GM20431 (cell line): Measurements from ENCODE around the gene SLAMF9.

Experiments used
- in situ Hi-C: fragments of 300-500 bp; cut with MseI, MboI; formaldehyde crosslinking; loops from one replicate; pipeline ENCODE4 v1.15.0; 2020; ENCODE audit warnings: low sequenced_read_pairs; ENCODE audit not compliant: unreplicated experiment

Gene SLAMF9

DNA sequence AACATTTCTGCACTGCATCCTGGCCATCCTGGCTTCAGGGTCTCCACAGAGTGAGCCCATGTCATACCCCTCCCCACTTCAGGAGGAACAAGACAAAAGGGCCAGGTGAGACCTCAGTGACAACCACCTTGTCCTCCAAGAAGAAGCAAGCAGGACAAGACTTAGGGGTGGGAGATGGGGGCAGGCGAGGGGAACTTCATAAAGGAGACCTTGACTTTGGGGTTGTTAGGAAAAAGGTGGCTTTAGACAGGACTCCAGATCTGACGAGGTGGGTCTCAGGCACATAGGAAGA is 24.0 kb upstream of the SLAMF9 start:
- in situ Hi-C loops: no loop called here

DNA sequence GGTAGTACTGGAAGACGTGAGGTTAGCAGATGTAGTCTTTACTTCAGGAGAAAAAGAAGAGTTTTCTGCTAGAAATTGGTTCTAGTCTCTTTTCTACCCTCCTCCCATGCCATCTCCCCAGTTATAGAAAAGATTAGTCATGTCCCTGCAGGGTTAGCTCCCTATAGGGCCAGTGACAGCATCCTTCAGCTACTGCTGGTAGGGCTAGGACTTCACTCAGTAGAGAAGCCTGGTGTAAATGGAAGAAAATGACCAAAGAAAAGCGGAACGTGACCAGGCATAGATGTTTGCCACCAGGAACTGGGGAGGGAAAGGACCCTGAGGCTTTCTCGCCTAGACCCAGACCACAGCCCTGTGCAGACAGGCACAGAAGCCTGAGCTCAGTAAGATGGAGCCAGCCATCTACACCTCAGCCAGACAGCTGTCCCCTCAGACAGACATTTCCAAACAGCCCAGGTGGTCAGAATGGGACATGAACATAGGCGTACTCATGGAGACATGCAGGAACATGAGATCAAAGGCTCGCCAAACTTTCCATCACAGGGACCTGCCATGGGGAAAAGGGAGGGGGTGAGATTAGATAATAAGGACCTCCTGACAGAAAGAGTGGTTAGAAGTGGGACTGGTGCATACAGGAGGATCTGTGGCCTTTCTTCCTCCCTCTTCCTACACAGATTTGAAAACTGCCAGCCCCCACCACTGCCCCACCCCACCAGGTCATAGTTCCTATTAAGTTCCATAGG is 23.5 kb upstream of the SLAMF9 start:
- in situ Hi-C loops: no loop called here

DNA sequence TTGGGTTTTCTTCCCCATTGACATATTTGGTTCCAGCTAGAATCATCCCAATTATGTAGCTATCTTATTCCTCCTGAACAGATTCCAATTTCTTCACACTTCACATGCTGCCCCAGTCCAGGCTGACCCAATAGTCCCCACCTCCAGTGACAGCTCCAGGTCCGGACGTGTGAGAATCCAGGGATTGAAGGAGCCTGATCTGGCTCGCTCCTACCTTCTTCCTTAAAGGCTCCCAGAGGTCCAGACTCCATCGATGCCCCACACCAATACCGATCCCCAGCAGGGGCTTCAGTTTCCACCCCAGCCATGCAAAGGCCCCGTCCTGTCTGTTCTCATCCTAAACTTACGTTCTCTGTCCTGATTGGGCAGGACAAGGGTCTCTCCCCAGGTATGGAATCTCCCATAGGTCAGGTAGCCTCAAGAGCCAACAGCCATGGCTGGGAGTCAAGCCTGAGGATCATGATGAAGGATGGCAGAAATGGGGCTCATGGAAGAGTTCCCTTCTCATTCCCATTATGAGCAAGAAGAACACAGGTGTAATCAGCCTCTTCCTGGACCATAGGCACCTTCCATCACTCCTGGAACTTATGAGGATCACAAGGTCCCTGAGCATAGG is 20.4 kb upstream of the SLAMF9 start:
- in situ Hi-C loops: no loop called here

DNA sequence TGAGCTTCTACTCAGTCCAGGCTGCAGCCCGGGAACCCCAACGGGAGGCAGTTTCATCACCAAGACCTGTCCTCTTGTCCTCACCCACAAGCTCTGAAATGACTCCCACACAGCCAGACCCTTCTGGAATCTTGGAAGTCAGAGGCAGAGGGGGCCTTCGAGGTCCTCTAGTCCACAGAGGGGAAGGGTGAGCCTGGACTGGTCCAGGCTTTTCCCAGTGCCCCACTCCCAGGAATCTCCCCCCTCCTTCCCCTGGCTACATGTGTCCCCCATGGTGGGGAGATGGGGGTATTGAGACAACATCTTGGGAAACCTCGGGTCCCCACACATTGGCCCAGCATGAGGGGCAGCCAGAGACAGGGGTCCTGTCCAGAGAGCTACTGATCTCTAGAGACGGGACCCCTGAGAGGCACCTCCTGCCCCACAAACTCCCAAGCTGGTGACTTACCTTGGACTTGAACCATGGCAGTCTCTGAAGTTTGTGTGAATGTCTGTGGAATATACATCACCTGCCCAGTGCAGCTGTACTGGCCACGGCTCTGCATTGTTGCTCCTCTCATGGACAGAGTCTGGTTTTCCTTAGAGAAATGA is 19.4 kb upstream of the SLAMF9 start:
- in situ Hi-C loops: no loop called here

DNA sequence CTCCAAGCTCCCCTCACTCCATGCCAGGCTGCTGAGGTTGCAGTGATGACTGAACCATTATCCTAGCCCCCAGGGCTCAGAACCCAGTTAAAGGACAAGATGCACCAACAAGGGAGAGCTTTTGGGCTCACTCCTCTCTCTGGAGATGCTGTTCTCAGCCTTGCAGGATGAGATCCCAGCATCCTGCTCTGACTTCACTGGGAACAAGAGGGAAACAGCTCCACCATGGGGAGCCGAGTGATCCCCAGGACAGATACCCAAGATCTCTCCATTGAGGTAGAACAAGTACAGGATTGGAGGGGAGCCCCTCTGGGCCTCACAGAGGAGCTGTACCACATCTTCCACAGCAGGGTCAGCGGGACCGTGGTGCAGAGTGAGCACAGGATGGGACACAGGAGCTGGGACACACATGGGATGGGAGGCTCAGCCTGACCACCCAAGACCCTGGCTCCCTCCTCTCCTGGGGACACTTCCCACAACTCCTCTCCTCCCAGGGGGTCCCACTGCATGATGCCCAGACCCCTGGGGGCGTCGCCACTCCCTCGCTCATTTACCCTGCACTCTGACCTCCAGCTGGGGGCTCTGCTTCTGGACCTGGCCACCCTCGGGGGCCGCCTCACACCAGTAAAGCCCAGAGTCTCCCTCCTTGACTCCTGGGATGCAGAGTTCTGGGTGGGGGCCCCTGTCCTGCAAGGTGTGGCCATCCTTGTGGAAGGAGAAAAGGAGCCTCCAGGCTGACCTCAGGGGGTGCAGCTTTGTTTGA is 18.6 kb upstream of the SLAMF9 start:
- in situ Hi-C loops: no loop called here

DNA sequence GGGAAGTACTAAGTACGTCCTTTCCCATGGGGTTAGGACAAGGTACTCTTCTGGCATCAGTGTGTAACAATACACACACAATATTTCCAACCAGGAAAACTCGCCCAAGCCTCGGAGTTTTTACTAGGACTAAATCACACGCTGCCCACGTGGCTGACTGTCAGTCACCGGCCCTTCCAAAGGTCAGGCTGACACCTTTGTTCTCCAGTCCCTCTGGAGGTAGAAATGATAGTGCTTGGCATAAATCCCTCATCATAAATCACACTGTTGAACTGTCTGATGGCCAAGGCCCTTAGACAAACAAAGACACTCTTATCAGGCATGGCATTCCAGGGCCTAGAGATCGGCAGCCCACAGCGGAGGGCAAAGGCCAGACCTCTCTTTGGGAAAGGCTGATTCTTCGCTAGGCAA is 16.9 kb upstream of the SLAMF9 start:
- in situ Hi-C loops: no loop called here

DNA sequence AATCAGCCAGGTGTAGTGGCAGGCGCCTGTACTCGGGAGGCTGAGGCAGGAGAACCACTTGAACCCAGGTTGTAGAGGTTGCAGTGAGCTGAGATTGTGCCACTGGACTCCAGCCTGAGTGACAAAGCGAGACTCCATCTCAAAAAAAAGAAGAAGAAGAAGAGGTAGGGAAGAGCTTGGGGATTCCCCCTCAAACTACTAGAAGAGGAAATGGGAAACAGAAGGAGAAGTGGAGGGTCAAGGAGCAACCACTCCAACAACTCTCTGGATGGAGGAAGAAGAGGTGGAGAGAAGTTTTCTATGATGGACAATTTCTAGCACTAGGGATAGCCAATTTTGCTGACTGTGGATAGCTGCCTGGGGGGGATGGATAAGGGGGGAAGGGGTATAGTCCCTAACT is 14.9 kb upstream of the SLAMF9 start:
- in situ Hi-C loops: no loop called here

DNA sequence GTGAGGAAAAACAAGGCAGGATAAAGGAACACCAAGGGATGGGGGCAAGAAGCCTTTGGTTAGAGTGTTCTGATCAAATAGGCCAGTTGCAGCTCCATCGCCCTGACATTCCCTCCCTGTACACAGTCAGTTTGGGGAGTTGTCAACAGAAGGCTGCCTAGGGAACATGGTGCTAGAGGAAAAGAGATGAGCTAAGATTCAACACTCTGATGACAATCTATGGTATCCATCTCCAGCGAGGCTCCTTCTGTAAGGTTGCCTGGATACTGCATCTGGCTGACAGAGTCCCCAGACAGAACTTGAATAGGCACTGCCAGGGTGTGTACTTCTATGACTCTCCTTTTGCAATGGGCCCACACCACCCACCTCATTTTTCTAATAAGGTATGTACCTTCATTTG is 11.2 kb upstream of the SLAMF9 start:
- in situ Hi-C loops: no loop called here

DNA sequence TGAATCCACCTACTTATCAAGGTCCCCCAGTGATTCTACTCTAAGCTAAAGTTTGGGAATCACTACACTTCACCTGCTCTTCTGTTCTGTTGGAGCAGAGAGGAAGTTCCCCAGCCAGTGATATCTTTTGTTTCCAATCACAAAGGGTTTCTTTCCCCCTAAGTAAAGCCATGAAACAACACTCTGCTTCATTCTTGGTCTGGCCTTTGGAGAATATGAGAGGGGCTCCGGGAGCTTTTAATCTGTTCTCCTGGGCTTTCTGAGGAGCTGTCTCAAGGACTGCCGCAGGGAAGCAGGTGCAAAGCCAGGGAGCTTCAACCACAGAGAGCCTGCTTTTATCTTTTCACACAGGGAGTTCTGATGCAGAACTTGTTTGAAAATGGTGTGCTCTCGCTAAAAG is 10.1 kb upstream of the SLAMF9 start:
- in situ Hi-C loops: no loop called here

DNA sequence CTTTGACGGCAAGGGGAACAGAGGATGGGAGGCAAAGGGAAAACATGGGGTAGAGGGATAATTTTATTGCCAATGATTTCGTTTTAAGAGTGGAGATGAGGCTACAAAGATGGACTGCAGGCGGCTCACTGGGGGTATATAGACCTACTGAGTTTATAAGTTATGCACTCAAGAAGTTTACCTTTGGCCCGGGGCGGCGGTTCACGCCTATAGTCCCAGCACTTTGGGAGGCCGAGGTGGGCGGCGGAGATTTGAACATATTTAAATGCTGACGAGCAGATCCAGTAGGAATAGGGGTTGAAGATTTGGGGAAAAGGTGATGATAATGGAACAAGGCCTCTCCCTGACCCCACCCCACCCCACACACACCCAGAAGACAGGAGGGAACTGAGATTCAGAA is 8.1 kb upstream of the SLAMF9 start:
- in situ Hi-C loops: no loop called here

DNA sequence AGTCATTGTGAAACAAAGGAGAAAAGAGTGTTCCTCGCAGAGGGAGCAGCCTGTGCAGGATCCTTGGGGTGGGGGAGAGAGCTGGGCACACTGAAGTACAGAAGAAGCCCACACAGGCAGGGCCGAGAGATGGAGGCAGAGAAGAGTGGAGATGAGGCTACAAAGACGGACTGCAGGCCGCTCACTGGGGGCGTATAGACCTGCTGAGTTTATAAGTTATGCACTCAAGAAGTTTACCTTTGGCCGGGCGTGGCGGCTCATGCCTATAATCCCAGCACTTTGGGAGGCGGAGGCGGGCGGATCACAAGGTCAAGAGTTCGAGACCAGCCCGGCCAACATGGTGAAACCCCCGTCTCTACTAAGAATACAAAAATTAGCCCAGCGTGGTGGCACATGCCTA is 7.6 kb upstream of the SLAMF9 start:
- in situ Hi-C loops: no loop called here

DNA sequence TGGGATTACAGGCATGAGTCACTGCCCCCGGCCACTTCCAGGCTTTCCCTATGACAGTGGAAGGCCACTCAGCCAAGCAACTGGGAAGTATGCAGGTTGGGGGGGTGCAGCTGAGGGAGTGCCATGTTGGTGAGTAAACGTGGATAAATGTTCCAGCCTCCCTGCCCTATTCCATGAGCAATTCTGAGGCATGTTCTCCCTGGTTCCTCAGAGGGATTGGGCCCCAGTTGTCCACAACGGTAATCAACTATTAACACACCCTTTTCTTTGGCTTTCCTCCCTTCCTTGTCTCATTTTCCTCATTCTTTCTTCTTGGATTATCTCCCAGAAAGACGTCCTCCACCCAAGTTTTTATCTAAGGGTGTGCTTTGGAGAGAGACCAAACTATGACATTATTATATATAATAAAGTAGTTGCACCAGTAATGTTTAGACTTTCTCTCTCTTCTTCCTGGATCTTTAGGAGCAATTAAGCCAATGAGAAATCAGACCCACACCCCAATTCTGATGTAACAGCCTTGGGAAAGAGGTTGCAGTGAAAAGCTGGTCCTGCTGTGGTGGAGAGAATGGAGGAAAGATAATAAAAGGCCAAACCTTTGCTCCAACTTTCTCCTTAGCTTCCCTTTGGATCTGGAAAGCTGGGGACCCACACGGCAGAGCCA is 6.8 kb upstream of the SLAMF9 start:
- in situ Hi-C loops: no loop called here

DNA sequence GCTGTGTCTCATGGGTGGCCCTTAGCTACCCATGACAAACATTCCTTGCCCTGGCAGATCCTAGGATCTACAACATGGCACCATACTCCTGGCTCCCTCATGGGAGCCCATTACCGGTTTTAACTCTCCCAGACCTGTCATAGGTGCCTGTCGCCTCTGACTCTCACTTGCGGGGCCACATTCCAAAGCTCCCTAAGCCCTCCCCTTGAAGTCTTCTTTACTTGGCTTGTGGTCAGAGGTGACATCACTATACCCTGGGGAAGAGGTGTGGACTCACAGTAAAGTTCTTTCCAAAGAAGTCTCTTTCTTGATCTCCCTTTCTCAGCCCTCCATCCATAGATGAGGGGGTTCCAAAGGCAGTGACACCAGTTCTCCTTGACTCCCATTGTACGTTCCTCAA is 5.4 kb upstream of the SLAMF9 start:
- in situ Hi-C loops: no loop called here

DNA sequence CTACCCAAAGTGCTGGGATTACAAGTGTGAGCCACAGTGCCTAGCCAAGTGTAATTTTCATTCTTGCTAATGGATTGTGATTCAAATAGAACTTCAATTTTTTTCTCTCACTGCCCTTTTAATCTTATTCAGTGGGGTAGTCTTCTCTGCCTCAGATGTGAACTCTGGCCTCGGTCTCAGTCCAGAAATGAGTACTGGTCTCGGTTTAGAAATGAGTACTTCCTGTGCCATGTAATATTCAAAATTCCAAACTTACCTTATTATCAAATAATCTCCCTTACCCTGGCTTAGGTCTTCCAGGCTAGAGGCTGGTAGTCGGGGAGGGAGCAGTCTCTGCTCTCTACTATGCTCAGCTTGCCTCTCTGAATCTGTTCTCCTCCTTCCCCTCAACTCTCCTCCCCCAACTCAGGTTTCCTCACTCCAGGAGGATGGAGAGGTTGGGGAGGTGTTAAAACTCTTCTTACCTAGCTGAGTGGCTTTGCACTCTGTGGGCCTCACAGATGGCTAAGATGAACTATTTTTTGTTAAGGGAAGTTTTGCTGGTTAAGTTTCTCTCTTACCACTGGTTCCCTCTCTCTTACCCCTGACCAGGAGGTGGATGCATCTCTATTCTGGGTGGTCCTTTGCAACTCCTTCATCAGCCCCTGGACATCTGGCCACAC is 4.8 kb upstream of the SLAMF9 start:
- in situ Hi-C loops: no loop called here

DNA sequence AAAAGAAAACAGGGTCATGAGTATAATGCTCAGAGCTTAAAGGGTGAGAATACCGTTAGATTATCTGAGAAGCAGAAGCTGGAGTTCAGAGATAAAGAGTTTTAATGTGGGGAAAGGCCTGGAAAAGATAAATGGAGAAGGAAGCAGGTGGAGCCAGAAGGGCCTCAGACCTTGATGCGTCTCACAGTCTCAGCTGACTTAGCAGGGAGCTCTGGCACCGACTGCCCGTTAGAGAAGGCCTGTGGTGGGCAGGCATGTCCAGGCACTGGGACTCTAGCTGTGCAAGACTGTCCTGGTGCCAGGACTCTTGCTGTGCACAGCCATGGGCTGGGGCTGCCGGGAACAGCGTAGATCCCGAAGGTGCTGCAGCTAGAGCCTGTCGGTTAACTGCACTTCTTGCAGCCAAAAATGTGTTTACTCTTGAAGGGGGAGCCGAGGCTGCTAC is 3.8 kb upstream of the SLAMF9 start:
- in situ Hi-C loops: no loop called here

DNA sequence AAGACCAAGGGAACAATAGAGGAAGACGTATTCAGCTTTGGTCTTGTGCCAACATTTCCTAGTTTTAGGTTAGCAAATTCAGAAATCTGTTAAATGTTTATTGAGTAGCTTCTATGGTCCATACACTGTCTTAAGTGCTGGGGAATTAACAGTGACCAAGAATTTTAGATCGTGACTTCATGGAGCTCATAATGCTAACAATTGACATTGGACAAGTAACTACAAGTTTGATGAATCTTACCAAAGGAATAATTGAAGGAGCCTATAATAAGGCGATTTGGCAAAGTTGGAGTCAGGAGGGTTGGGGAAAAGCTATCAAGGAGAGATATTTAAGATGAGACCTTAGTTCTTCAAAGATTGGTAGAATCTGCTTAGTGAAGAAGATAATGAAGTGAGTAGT is 1.4 kb upstream of the SLAMF9 start:
- in situ Hi-C loops: no loop called here

DNA sequence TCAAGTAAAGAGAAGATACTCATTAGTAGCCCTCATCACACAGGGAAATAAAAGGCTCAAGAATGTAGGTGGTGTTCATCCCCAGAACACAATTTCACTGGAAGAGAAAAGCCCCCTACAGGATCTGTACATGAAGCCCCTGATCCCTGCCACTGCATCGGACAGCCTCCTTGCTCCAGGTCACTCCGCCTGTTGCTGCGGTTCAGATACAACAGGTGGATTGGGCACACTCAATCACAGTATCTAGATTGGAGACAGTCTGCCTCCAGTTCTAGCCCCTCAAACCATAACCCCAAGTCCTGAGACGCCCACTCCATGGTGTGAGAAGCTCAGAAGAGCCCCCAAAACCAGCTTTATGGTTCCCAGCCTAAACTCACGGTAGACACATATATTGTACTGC is 1.1 kb downstream of the SLAMF9 start:
- in situ Hi-C loops: no loop called here

DNA sequence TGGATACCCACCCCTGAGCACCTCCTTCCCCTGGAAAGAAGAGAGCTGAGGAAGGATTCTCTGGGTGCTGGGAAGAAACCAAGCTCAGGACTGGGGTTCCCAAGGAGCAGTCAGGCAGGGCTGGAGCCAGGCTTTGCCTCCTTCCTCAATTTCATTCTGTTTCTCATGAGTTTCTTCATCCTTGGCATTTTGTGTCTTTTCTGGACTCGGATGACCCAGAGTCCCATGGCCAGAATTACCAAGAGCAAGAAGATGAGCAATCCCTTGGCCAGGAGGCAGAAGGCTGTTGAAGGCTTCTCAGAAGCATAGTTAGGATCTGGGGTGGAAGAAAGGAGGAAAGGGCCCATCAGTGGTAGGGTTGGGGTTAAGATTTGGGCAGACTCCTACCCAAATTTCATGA is 2.5 kb downstream of the SLAMF9 start:
- in situ Hi-C loops: no loop called here

DNA sequence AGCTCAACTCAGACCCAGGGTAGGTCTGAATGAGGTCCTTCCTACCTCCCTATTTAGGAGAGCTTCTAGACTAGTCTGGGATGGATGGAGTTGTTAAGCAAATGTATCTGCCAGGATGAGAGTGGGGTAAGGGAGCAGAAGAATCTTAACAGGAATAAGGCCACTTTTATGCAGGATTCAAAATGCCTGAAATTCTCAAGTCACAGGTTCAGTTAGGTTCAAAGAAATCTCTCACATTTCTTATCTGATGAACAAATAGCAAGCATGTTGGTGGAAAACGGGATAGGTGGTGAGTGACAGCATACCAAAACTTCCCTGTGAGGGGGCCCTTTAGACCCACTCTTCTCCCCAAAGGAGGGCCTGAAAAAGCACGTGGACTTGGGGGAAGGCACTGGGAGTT is 3.0 kb downstream of the SLAMF9 start:
- in situ Hi-C loops: no loop called here

DNA sequence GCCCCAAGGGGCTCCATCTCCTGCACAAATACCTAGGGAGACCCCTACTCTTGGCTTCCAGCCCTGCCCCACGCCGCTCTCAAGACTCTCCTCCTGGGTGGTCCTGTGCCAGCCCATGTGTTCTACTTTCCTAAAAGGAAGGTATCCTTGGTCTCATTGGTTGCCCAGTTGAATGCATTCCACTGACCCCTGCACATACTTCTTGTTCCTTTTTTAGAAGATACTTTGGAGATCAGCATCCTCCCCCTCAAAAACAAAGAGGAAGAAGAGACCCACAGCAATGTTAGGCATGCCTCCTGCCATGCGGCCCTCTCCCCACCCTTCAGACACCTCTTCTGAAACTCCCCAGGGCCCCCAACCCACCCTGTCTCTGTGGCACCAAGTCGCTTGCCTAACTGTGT is 4.1 kb downstream of the SLAMF9 start:
- in situ Hi-C loops: no loop called here
